ENCODE measurements around the gene OPA3.

DNA sequence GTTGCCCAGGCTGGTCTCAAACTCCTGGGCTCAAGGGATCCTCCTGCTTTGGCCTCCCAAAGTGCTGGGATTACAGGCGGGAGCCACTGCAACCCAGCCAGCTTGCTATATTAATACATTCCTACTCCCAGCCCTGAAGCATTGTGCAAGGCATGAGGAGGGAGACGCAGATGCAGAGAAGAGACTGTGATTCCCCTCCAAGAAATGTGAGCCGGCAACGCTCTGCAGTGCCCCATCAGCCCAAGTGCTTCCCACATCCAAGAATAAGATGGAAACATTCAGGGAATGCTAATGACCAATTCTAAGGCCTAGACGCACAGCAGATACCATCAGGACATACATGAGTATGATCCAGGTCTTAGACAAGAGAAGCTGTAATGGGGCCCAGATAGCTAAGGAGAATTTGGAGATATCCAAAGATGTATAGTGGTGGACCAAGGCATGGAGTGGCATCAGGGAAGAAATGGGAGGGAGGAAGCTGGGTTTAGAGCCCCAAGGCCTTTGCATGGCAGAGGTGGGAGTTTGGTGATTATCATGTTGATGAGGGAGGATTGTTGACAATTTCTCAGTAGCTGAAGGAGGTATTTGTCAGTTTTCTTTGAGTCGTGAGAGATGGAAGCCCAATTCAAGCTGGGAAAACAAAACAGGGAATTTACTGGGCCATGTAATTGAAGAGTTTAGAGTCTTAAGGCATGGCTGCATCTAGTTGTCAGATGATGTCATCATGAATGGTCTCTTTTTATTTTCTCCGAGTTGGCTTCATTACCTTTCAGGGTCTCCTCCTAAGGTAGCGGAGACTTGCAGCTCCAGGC, 83.5 kb downstream of the OPA3 start:
- TF ChIP-seq, protein P1, sequence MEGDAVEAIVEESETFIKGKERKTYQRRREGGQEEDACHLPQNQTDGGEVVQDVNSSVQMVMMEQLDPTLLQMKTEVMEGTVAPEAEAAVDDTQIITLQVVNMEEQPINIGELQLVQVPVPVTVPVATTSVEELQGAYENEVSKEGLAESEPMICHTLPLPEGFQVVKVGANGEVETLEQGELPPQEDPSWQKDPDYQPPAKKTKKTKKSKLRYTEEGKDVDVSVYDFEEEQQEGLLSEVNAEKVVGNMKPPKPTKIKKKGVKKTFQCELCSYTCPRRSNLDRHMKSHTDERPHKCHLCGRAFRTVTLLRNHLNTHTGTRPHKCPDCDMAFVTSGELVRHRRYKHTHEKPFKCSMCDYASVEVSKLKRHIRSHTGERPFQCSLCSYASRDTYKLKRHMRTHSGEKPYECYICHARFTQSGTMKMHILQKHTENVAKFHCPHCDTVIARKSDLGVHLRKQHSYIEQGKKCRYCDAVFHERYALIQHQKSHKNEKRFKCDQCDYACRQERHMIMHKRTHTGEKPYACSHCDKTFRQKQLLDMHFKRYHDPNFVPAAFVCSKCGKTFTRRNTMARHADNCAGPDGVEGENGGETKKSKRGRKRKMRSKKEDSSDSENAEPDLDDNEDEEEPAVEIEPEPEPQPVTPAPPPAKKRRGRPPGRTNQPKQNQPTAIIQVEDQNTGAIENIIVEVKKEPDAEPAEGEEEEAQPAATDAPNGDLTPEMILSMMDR (IDR thresholded peaks at IDR 0.05; ENCODE audit: insufficient read depth, low read length): no peak
- TF ChIP-seq, protein P2, sequence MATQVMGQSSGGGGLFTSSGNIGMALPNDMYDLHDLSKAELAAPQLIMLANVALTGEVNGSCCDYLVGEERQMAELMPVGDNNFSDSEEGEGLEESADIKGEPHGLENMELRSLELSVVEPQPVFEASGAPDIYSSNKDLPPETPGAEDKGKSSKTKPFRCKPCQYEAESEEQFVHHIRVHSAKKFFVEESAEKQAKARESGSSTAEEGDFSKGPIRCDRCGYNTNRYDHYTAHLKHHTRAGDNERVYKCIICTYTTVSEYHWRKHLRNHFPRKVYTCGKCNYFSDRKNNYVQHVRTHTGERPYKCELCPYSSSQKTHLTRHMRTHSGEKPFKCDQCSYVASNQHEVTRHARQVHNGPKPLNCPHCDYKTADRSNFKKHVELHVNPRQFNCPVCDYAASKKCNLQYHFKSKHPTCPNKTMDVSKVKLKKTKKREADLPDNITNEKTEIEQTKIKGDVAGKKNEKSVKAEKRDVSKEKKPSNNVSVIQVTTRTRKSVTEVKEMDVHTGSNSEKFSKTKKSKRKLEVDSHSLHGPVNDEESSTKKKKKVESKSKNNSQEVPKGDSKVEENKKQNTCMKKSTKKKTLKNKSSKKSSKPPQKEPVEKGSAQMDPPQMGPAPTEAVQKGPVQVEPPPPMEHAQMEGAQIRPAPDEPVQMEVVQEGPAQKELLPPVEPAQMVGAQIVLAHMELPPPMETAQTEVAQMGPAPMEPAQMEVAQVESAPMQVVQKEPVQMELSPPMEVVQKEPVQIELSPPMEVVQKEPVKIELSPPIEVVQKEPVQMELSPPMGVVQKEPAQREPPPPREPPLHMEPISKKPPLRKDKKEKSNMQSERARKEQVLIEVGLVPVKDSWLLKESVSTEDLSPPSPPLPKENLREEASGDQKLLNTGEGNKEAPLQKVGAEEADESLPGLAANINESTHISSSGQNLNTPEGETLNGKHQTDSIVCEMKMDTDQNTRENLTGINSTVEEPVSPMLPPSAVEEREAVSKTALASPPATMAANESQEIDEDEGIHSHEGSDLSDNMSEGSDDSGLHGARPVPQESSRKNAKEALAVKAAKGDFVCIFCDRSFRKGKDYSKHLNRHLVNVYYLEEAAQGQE (IDR thresholded peaks at IDR 0.05; ENCODE audit: insufficient replicate concordance, low read depth): no peak
- no peak for TF ChIP-seq GABPA (IDR thresholded peaks at IDR 0.05; ENCODE audit: low read depth)

All from HL-60 (cell line).